HG03103 (cell line): ENCODE data around the gene CAMK1.

Source experiments
- ATAC-seq: cut with Tn5 transposase; IDR thresholded peaks from one replicate; pipeline ENCODE4 v1.9.1; 2021; ENCODE audit warnings: low read depth; ENCODE audit not compliant: unreplicated experiment

CAMK1 gene

GRCh38 chr3:9715136-9715535, 54.6 kb downstream of the CAMK1 start:
- no peak for ATAC-seq

- ATAC-seq = no peak
These were observed 56.6 kb downstream of the CAMK1 start for GRCh38 chr3:9713142-9713541.

GRCh38 chr3:9712415-9712814, 57.3 kb downstream of the CAMK1 start:
- ATAC-seq = no peak

GRCh38 chr3:9710174-9710739, 59.5 kb downstream of the CAMK1 start:
- no peak for ATAC-seq
